NOMO-1 treated with DMSO at 0.1 percent for 48 hours (cell line): ENCODE results near the gene ISOC2.

Experiments
- DNase-seq: peaks from one replicate; lab custom pipeline; 2025; ENCODE audit not compliant: unreplicated experiment; lab: John Stamatoyannopoulos, UW

Gene ISOC2

DNA sequence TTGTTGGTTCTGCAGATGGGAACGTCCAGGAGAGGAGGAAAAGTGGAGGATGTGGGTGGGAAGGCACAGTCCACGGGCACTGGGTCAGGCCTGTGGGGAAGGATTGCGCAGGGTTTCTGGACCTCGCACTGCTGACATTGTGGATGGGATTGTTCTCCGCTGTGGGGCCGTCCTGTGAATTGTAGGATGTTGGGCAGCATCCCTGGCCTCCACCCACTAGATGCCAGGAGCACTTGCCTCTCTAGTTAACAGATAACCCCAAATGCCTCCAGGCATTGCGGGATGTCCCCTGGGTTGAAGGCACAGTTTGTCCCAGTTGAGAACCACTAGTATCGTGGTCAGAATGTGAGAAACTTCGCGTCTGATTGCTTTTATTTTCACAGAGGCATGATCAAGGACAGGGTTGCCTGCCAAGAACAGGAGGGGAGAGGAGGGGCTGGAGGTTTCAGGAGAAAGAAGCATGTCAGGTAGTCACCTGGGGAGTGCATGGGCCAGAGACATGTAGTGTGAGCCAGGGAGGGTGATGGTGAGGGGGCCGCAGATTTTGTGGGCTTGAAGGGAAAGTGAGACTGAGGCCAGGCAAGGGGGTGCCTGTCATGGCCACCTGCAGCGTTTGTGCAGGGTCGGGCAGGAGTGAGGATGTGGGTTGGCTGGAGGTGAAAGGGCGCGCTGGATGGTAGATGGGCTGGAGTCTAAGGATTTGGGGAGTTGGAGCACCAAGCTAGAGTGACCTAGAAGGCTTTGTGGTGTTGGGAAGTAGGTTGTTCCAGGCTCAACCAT is 18.2 kb upstream of the ISOC2 start:
- DNase-seq, result no peak

DNA sequence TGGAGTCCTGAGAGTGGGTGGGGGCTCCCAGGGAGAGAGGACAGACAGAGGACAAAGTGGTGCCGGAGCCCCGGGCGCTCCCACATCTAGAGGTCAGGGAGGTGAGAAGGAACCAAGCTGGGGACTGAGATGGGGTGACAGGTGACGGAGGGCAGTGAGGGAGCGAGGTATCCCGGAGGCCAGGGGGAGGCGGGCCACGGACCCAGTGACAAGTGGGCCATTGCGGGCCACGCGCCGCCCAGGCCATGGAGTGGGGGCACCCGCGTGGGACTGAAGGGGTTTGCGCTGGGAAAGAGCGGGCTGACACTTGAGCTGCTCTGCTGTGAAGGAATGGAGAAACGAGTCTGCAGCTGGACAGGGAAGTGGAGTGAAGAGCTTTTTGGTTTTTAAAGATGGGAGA is 17.6 kb upstream of the ISOC2 start:
- no peak for DNase-seq

GRCh38 chr19:55478364-55478763 is 16.9 kb upstream of the ISOC2 start:
- no peak for DNase-seq

DNA sequence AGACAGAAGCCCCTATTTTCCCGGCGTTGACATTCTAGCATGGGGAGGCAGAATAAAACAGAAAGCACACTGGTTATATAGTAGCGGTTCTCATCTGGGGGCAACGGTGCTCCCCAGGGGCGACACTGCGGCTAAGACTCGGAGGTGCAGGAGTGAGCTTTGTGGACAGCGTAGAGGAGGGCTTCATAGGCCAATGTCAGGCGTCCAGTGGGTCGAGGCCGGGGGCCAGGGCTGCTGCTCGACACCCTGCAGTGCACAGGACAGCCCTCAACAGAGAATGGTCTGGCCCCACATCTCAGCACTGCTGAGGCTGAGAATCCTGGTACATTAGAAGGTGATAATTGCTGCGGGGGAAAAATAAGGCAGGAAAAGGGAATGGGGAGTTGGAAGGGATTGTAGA is 16.5 kb upstream of the ISOC2 start:
- no peak for DNase-seq

DNA sequence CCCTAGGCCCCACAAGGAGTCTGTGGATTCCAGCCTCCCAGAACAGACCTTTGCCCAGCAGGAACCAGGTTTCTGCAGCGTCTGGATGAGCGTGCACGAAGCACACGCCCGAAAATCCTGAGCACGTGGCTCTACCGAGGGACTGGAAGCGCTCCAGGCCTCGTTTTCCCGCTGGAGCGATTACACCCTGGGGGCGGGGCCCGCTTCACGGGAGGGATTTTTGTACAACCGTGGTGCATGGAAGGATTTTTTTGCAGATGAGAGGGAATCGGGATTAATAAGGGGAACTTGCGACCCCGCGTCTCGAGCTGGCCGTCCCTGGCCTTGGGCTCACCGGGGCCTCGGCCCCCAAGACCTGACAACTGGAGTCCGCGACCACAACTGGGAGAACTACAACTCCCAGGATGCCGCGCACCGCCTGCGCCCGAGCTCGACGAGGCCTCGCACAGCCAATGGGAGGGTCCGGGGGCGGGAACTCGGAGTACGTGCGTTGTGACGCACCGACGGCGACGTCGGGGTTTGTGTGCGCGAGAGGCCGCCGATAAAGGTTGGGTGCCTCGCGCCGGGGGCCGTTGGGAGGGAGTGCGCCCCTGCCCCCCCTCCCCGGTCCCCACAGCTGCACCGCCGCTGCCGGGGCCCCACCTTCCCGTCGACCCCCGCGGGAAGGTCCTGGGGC is 14.8 kb upstream of the ISOC2 start, which contains the start of gene ZNF628:
Gene ZNF628 (plus strand): TSS at position 518 of the 676 bp plus-strand sequence. CDS start 3,294 bp downstream, outside the sequence.
- DNase-seq, result peak; percentile 93

DNA sequence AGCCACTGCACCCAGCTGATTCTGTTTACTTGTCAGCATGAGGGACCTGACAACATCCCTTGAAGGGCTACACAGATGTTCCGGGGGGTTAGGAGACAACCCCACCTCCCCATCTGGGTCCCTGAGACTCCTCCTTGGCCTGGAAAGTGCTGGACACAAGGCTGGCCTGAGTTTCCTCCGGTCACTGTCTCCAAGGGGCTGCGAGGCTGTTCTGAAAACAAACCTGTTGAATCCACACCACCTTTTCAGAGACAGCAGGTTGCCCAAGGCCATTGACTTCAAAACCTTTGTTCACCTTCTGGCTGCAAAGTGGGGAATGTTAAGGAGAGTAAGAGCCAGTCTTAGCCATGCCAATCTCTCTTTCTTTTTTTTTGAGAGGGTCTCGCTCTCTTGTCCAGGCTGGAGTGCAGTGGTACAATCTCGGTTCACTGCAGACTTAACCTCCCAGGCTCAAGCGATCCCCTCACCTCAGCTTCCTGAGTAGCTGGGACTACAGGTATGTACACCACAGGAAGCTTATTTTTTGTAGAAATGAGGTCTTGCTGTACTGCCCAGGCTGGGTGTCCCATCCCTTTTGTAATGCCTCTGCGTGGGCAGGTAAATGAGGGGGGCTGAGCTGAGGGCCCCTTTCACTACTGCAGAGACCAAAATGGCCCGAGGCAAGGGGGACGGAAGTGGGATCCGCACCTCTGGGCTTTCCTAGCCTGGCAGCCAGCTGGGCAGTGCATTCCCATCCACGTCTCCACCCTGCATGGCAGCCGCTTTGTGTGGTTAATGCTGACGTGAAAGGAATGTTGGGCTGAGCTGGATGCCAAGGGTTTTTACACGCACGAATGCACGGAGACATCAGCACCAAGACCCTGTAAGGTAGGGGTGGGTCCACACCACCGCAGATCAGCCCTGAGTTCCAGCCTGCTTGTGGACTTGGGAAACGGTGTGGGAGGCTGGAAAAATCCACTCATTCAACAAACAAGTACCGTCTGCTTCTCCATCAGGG is 13.1 kb upstream of the ISOC2 start:
- DNase-seq, result no peak

GRCh38 chr19:55473225-55474012 is 12.0 kb upstream of the ISOC2 start:
- DNase-seq, result no peak

DNA sequence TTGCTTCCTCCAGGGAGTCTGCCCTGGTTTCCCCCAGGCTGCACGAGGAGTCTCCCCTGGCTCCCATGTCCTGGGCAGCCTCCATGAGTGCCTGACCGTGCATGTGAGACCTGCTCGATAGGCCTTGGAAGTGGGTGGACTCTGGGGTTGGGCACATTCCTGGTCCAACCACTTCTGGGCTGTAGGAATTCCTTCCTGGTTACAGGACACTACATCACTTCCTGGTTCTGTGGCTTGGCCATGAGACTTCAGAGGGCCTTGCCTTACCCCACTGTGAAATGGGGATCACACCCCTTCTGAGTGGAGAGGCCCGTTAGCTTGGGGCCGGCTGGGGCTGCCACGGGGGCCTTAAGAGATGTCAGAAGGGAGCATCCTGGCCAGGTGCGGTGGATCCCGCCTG is 11.0 kb upstream of the ISOC2 start:
- no peak for DNase-seq

DNA sequence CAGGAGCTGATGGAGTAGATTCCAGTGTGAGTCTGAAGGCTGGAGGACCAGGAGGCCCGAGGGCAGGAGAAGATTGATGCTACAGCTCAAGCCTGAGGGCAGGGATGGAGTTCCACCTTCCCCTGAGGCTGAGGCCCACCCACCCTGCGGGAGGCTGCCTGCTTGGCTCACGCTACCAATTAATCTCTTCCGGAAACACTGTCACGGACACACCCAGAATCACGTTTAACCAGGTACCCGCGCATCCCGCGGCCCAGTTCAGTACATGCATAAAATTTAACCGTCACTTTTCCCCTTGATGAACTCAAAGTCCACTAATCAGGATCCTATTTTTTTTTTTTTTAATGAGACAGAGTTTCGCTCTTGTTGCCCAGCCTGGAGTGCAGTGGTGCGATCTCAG is 9.8 kb upstream of the ISOC2 start:
- no peak for DNase-seq

- no peak for DNase-seq
Observed at GRCh38 chr19:55468054-55468393, 6.6 kb upstream of the ISOC2 start.

GRCh38 chr19:55467236-55468053 is 6.0 kb upstream of the ISOC2 start:
- peak; percentile 10 for DNase-seq

DNA sequence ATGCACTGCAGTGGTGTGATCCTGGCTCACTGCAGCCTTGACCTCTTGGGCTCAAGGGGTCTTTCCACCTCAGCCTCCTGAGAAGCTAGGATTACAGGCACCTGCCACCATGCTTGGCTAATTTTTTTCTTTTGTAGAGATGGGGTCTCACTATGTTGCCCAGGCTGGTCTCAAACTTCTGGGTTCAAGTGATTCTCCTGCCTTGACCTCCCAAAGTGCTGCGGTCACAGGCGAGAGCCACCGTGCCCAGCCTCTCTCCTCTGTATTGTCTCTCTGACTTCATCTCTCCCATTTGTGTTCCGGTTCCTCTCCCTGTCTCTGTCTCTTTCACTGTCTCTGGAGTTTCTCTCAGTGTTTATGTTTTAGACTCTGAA is 4.8 kb upstream of the ISOC2 start:
- DNase-seq, result no peak

- no peak for DNase-seq
Observed at GRCh38 chr19:55465460-55466240, 4.2 kb upstream of the ISOC2 start.

DNA sequence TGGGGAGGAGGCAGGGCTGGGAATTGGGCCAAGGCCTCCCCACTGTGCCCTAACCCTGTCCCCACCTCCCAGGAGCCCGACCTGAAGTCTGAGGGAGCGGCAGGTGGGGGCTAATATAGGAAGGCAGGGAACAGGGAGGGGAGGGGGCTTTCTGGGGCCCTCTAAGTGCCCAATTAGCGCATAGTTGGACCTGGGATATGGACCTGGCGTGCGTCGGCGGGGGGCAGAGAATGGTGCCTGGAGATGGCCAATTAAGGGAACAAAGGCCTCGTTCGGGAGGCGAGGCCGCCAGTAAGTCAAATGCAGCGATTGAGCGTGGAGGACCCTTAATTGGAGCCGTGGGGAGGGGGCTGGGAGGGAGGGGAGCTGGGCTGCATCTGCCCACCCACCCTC is 3.2 kb upstream of the ISOC2 start, which contains the start of gene C19orf85:
Gene C19orf85 (minus strand): TSS at position 90 of the 393 bp plus-strand sequence. CDS start 197 bp downstream, outside the sequence.
- DNase-seq, result no peak

DNA sequence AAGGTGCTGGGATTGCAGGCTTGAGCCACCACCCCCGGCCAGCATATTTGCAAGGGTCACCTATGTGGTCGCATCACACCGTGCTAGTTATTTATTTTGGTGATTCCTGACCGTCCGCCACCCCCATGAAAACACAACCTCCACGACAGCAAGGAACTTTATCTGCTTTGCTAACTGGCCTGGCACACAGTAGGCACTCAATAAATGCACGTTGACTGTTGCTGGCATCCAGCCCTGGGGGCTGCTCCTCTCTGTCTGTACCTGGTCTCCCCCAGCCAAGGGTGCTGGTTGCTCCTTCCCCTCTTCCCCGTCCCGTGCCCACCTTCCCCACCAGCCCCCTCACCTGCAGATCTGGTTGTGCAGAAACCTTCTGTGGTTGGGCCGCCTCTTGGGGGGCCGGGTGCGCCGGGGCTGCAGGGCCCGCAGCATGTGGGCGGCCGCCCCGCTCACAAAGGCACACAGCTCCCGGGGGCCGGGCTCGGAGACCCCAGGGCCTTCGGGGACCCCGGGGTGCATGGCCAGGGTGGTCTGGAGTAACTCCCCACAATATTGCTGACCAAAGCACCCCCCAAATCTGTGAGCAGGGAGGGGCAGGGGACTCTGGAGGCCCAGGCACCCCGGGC is 2.7 kb upstream of the ISOC2 start:
- no peak for DNase-seq

DNA sequence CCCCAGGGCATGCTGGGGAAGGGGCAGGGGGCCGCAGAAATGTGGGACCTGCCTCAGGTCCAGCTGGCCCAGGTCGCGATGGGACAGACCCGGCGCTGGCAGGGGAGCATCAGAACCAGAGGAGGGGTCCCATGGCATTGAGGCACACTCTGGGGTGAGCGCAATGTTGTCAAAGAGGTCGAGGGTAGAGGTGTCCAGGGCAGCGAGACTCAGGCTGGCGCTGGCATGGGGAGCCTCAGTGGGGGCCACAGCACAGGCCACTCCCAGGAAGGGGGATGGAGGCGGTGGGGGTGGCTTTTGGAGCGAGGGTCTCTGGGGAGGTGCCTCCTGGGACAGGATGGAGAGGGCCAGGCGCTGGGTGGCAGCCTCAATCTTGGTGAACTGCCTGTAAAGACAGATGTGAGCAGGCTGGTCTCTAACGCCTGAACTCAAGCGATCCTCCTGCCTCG is 2.2 kb upstream of the ISOC2 start:
- DNase-seq, result no peak

GRCh38 chr19:55462722-55463121 is 1.3 kb upstream of the ISOC2 start:
- DNase-seq, result no peak

DNA sequence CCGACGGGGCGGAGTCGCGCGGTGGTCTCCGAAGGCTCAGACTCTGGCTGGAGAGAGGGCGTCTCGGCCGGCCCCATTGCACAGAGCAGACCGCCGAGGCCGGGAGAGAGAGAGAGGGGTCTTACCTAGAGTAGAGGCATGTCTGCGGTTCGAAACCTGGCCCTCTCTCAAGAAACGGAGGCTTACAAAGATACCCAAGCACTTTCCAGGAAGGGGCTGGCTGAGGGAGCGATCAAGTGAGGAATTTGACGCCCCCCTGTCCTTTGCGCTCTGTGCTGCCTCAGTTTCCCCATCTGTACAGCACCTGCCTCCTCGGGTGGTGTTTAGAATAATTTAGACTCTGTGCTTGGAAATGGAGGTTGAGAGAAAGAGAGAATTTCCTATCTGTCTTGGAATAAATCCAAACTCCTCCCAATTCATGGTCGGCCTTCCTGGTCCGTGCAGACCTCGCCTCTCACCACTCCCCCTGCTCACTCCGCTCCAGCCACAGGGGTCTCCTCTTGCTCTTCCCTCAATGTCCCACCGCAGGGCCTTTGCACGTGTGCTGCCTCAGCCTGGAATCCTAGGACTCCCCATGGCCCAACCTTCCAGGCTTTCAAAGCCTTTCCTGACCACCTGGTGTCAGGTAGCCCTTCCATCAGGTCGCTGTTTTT is 658 bp upstream of the ISOC2 start:
- DNase-seq, result no peak
